Trophoblast cell (in vitro differentiated cells and primary cell): ENCODE results near the gene PARD3B.

Experiments
- DNase-seq, 2 donors: peaks; one replicate each; pipeline ENCODE4 v3.0.0-alpha.2; 2016
- H2AFZ ChIP-seq: 2 replicates; pipeline ENCODE4 v1.6.1; 2013; ENCODE audit warnings: low read length, moderate library complexity, mild to moderate bottlenecking; ENCODE audit not compliant: insufficient read depth, poor library complexity
- H2AK5ac ChIP-seq: 2 replicates; pipeline ENCODE4 v1.6.1; 2013; ENCODE audit warnings: mild to moderate bottlenecking, low read length
- H2BK120ac ChIP-seq: 2 replicates; pipeline ENCODE4 v1.6.1; 2013; ENCODE audit warnings: low read length, mild to moderate bottlenecking, moderate library complexity; ENCODE audit not compliant: insufficient read depth, poor library complexity
- H2BK12ac ChIP-seq: 2 replicates; pipeline ENCODE4 v1.6.1; 2013; ENCODE audit warnings: mild to moderate bottlenecking, low read length, moderate library complexity
- H2BK5ac ChIP-seq: 2 replicates; pipeline ENCODE4 v1.6.1; 2013; ENCODE audit warnings: low read length, low read depth, moderate library complexity, mild to moderate bottlenecking; ENCODE audit not compliant: poor library complexity
- H3K14ac ChIP-seq: 2 replicates; pipeline ENCODE4 v1.6.1; 2013; ENCODE audit warnings: mild to moderate bottlenecking, low read length
- H3K18ac ChIP-seq: 2 replicates; pipeline ENCODE4 v1.6.1; 2013; ENCODE audit warnings: mild to moderate bottlenecking, low read length
- H3K23ac ChIP-seq: 2 replicates; pipeline ENCODE4 v1.6.1; 2013; ENCODE audit warnings: low read length
- H3K27ac ChIP-seq: 2 replicates; pipeline ENCODE4 v1.5.1; 2013; ENCODE audit warnings: low read depth, mild to moderate bottlenecking, inconsistent platforms, low read length, moderate library complexity
- H3K27me3 ChIP-seq: 2 replicates; pipeline ENCODE4 v1.6.1; 2013; ENCODE audit warnings: inconsistent platforms, mild to moderate bottlenecking, low read length, moderate library complexity; ENCODE audit not compliant: insufficient read depth
- H3K36me3 ChIP-seq, 2 experiments: 1 replicate in 1 of 2; 2 replicates in 1 of 2; pipeline ENCODE4 v1.6.1; 2013; ENCODE audit warnings: low read length in 2 of 2, mild to moderate bottlenecking in 2 of 2, moderate library complexity in 1 of 2; ENCODE audit not compliant: insufficient read depth in 2 of 2, control insufficient read depth in 1 of 2
- H3K4ac ChIP-seq: 2 replicates; pipeline ENCODE4 v1.6.1; 2013; ENCODE audit warnings: low read depth, mild to moderate bottlenecking, low read length, moderate library complexity
- H3K4me1 ChIP-seq, 2 experiments: 1 replicate in 1 of 2; 2 replicates in 1 of 2; pipeline ENCODE4 v1.6.1; 2013; ENCODE audit warnings: low read length in 2 of 2, mild to moderate bottlenecking in 2 of 2, moderate library complexity in 1 of 2; ENCODE audit not compliant: insufficient read depth in 2 of 2, control insufficient read depth in 1 of 2
- H3K4me2 ChIP-seq: 2 replicates; pipeline ENCODE4 v1.6.1; 2013; ENCODE audit warnings: inconsistent platforms, mild to moderate bottlenecking, low read length, moderate library complexity
- H3K4me3 ChIP-seq: 2 replicates; pipeline ENCODE4 v1.5.1; 2013; ENCODE audit warnings: mild to moderate bottlenecking, low read depth, low read length, inconsistent platforms
- H3K79me1 ChIP-seq: one replicate; pipeline ENCODE4 v1.6.1; 2013; ENCODE audit warnings: low read length
- H3K79me2 ChIP-seq: 2 replicates; pipeline ENCODE4 v1.6.1; 2013; ENCODE audit warnings: low read length, mild to moderate bottlenecking; ENCODE audit not compliant: control insufficient read depth, insufficient read depth, poor library complexity
- H3K9ac ChIP-seq: 2 replicates; pipeline ENCODE4 v1.6.1; 2013; ENCODE audit warnings: mild to moderate bottlenecking, low read length
- H3K9me3 ChIP-seq: 2 replicates; pipeline ENCODE4 v1.6.1; 2013; ENCODE audit warnings: low read depth, mild to moderate bottlenecking, control low read depth, inconsistent platforms, low read length; ENCODE audit not compliant: insufficient read depth
- H4K12ac ChIP-seq: 2 replicates; pipeline ENCODE4 v1.6.1; 2013; ENCODE audit warnings: low read depth, mild to moderate bottlenecking, low read length, moderate library complexity
- H4K8ac ChIP-seq: 2 replicates; pipeline ENCODE4 v1.6.1; 2013; ENCODE audit warnings: low read depth, mild to moderate bottlenecking, low read length, moderate library complexity
- H4K91ac ChIP-seq: one replicate; pipeline ENCODE4 v1.6.1; 2013; ENCODE audit warnings: low read depth, mild to moderate bottlenecking, low read length, moderate library complexity
- WGBS: extraction: QIAGEN DNeasy Blood & Tissue Kit; methylation state at CpG from one replicate; pipeline ENCODE4 v1.1.7; 2013; ENCODE audit warnings: missing lambda C conversion rate; ENCODE audit not compliant: insufficient read length, insufficient coverage; ENCODE audit errors: extremely low coverage; 5-methylcytosine and 5-hydroxymethylcytosine counted together

The PARD3B gene

GRCh38 chr2:205361272-205361671 is 816.0 kb downstream of the PARD3B start:
- no peaks in the 10 kb centered on the region for H3K9me3 ChIP-seq
- H3K4ac ChIP-seq = no peak overlapping the region
- no peak overlapping the region for H2BK12ac ChIP-seq
- H3K18ac ChIP-seq = no peak overlapping the region
- no peak overlapping the region for H2BK120ac ChIP-seq
- H2BK5ac ChIP-seq = no peak overlapping the region
- H4K12ac ChIP-seq = no peak overlapping the region
- DNase-seq = peak in 1 of 2 donors; percentile 43
- H4K91ac ChIP-seq = no peak overlapping the region
- H3K23ac ChIP-seq = no peak overlapping the region
- H3K4me1 ChIP-seq = no peaks in the 10 kb centered on the region
- H3K4me2 ChIP-seq = no peak overlapping the region
- no peaks in the 10 kb centered on the region for H3K79me1 ChIP-seq
- no peaks in the 10 kb centered on the region for H3K27me3 ChIP-seq
- no peak overlapping the region for H3K9ac ChIP-seq
- no peaks in the 10 kb centered on the region for H3K36me3 ChIP-seq
- no peak overlapping the region for H2AK5ac ChIP-seq
- no peak overlapping the region for H2AFZ ChIP-seq
- H4K8ac ChIP-seq = no peak overlapping the region
- no peaks in the 10 kb centered on the region for H3K79me2 ChIP-seq
- H3K4me3 ChIP-seq = no peak overlapping the region
- no peak overlapping the region for H3K27ac ChIP-seq
- no peak overlapping the region for H3K14ac ChIP-seq
- WGBS = no CpG with 5 or more reads among the region's 3 CpGs

GRCh38 chr2:205361970-205362369 is 816.7 kb downstream of the PARD3B start:
- Histone ChIP-seq H3K4me2 (no peak overlapping the region), H3K14ac (no peak overlapping the region), H4K12ac (no peak overlapping the region), H4K8ac (no peak overlapping the region), H3K9me3 (no peaks in the 10 kb centered on the region), H3K23ac (no peak overlapping the region), H2AFZ (no peak overlapping the region), H3K4ac (no peak overlapping the region), H2BK12ac (no peak overlapping the region), H3K27me3 (no peaks in the 10 kb centered on the region), H3K4me3 (no peak overlapping the region), H4K91ac (no peak overlapping the region), H3K27ac (no peak overlapping the region), H3K9ac (no peak overlapping the region), H3K18ac (no peak overlapping the region), H2AK5ac (no peak overlapping the region), H2BK120ac (no peak overlapping the region), H3K79me1 (no peaks in the 10 kb centered on the region), H3K36me3 (no peaks in the 10 kb centered on the region), H2BK5ac (no peak overlapping the region), H3K4me1 (no peaks in the 10 kb centered on the region), H3K79me2 (no peaks in the 10 kb centered on the region)
- no peak for DNase-seq

GRCh38 chr2:205364261-205364660 is 819.0 kb downstream of the PARD3B start:
- WGBS = no CpG with 5 or more reads among the region's 3 CpGs
- no peak overlapping the region for H4K91ac ChIP-seq

GRCh38 chr2:205366336-205367060 is 821.2 kb downstream of the PARD3B start:
- Histone ChIP-seq H2AK5ac (no peak overlapping the region), H3K36me3 (no peaks in the 10 kb centered on the region), H4K91ac (no peak overlapping the region), H3K4me1 (no peaks in the 10 kb centered on the region), H3K23ac (no peak overlapping the region), H3K4me2 (no peak overlapping the region), H2BK120ac (no peak overlapping the region), H3K27me3 (no peaks in the 10 kb centered on the region), H3K79me2 (no peaks in the 10 kb centered on the region), H3K18ac (no peak overlapping the region), H3K27ac (no peak overlapping the region), H3K79me1 (no peaks in the 10 kb centered on the region), H3K9me3 (no peaks in the 10 kb centered on the region), H4K8ac (no peak overlapping the region), H2BK5ac (no peak overlapping the region), H3K4me3 (no peak overlapping the region), H3K9ac (no peak overlapping the region), H2BK12ac (no peak overlapping the region), H4K12ac (no peak overlapping the region), H2AFZ (no peak overlapping the region), H3K14ac (no peak overlapping the region), H3K4ac (no peak overlapping the region)
- DNase-seq = peak; percentile 45 to 53
- WGBS = no CpG with 5 or more reads among the region's 6 CpGs

More at GRCh38 chr2:205364261-205364660, 819.0 kb downstream of the PARD3B start:
- Histone ChIP-seq H4K8ac (no peak overlapping the region), H3K79me2 (no peaks in the 10 kb centered on the region), H3K79me1 (no peaks in the 10 kb centered on the region), H3K4me1 (no peaks in the 10 kb centered on the region), H2AK5ac (no peak overlapping the region), H3K23ac (no peak overlapping the region), H3K4ac (no peak overlapping the region), H2BK5ac (no peak overlapping the region), H3K27ac (no peak overlapping the region), H2AFZ (no peak overlapping the region), H3K9ac (no peak overlapping the region), H3K18ac (no peak overlapping the region), H3K36me3 (no peaks in the 10 kb centered on the region), H2BK120ac (no peak overlapping the region), H3K9me3 (no peaks in the 10 kb centered on the region), H3K14ac (no peak overlapping the region), H3K27me3 (no peaks in the 10 kb centered on the region), H4K12ac (no peak overlapping the region), H3K4me2 (no peak overlapping the region), H3K4me3 (no peak overlapping the region), H2BK12ac (no peak overlapping the region)
- no peak for DNase-seq
